Astrocyte (in vitro differentiated cells and primary cell): Measurements from ENCODE around the gene CLIP3. TPM values are rescaled to one million over a fixed set of nuclear protein-coding genes. Genes with fewer than 3 reads are reported as not detected.

ENCODE experiments used
- DNase-seq: peaks from one replicate; pipeline ENCODE4 v3.0.0-alpha.2; 2010; ENCODE audit warnings: low read depth
- FAIRE-seq: peaks from 2 replicates; lab custom pipeline; 2011; peaks lifted over from hg19 to GRCh38; lab: Jason Lieb, UNC
- H2AFZ ChIP-seq: 2 replicates; pipeline ENCODE4 v1.6.0; 2012; ENCODE audit warnings: low read depth, low read length, inconsistent platforms
- H3K27ac ChIP-seq: 2 replicates; pipeline ENCODE4 v1.5.1; 2011; ENCODE audit warnings: low read depth, low read length, inconsistent platforms
- H3K27me3 ChIP-seq: 2 replicates; pipeline ENCODE4 v1.6.0; 2011; ENCODE audit warnings: low read length, inconsistent platforms; ENCODE audit not compliant: insufficient read depth
- H3K36me3 ChIP-seq: 2 replicates; pipeline ENCODE4 v1.5.1; 2011; ENCODE audit warnings: low read length, inconsistent platforms; ENCODE audit not compliant: insufficient read depth
- H3K4me1 ChIP-seq: 2 replicates; pipeline ENCODE4 v1.5.1; 2011; ENCODE audit warnings: low read length, inconsistent platforms; ENCODE audit not compliant: insufficient read depth
- H3K4me2 ChIP-seq: 2 replicates; pipeline ENCODE4 v1.6.0; 2012; ENCODE audit warnings: low read length, inconsistent platforms
- H3K4me3 ChIP-seq: 2 replicates; pipeline ENCODE4 v1.5.1; 2011; ENCODE audit warnings: low read depth, mild to moderate bottlenecking, low read length, inconsistent platforms; ENCODE audit not compliant: insufficient read depth
- H3K79me2 ChIP-seq: 2 replicates; pipeline ENCODE4 v1.6.0; 2012; ENCODE audit warnings: mild to moderate bottlenecking, low read length, inconsistent platforms; ENCODE audit not compliant: insufficient read depth
- H3K9ac ChIP-seq: 2 replicates; pipeline ENCODE4 v1.6.0; 2012; ENCODE audit warnings: mild to moderate bottlenecking, low read length, inconsistent platforms
- H3K9me3 ChIP-seq: 2 replicates; pipeline ENCODE4 v1.5.1; 2012; ENCODE audit warnings: low read depth, mild to moderate bottlenecking, low read length, inconsistent platforms; ENCODE audit not compliant: insufficient read depth
- H4K20me1 ChIP-seq: 2 replicates; pipeline ENCODE4 v1.6.0; 2012; ENCODE audit warnings: low read length, inconsistent platforms; ENCODE audit not compliant: insufficient read depth
- H3K27ac Mint-ChIP-seq: one replicate; pipeline ENCODE4 v1.8.0; 2021; ENCODE audit warnings: mild to moderate bottlenecking, mixed read lengths; ENCODE audit not compliant: unreplicated experiment
- H3K27me3 Mint-ChIP-seq: one replicate; pipeline ENCODE4 v1.8.0; 2021; ENCODE audit warnings: low read depth, mixed read lengths; ENCODE audit not compliant: unreplicated experiment
- H3K36me3 Mint-ChIP-seq: one replicate; pipeline ENCODE4 v1.8.0; 2021; ENCODE audit warnings: low read depth, mixed read lengths; ENCODE audit not compliant: unreplicated experiment
- H3K4me1 Mint-ChIP-seq: one replicate; pipeline ENCODE4 v1.8.0; 2021; ENCODE audit warnings: low read depth, mixed read lengths; ENCODE audit not compliant: unreplicated experiment
- H3K4me3 Mint-ChIP-seq: one replicate; pipeline ENCODE4 v1.8.0; 2021; ENCODE audit warnings: mild to moderate bottlenecking, moderate library complexity, mixed read lengths; ENCODE audit not compliant: unreplicated experiment
- H3K9me3 Mint-ChIP-seq: one replicate; pipeline ENCODE4 v1.8.0; 2021; ENCODE audit warnings: mild to moderate bottlenecking, mixed read lengths; ENCODE audit not compliant: unreplicated experiment
- CTCF ChIP-seq: IDR thresholded peaks from 2 replicates; pipeline ENCODE4 v1.5.1; 2011; ENCODE audit warnings: low read depth, mild to moderate bottlenecking, inconsistent platforms, low read length, moderate library complexity; ENCODE audit not compliant: insufficient read depth
- EZH2 ChIP-seq: IDR thresholded peaks from 2 replicates; pipeline ENCODE4 v1.6.1; 2012; ENCODE audit warnings: mild to moderate bottlenecking, low read length, inconsistent platforms; ENCODE audit not compliant: insufficient read depth
- total RNA-seq: library from RNA; stranded (reverse); gene quantifications from 2 replicates; pipeline ENCODE4 v1.2.1, GENCODE V29; 2021

CLIP3 gene
- total RNA-seq, 1 donor from 2014 or later, result 57.4 TPM

- Mint-ChIP-seq H3K27ac (no peak overlapping the region), H3K4me1 (no peaks in the 10 kb centered on the region), H3K27me3 (no peaks in the 10 kb centered on the region), H3K4me3 (no peak overlapping the region), H3K9me3 (no peaks in the 10 kb centered on the region), H3K36me3 (no peaks in the 10 kb centered on the region)
- TF ChIP-seq CTCF, result no peak
- no peak for TF ChIP-seq EZH2
- Histone ChIP-seq H4K20me1 (no peaks in the 10 kb centered on the region), H3K27me3 (no peaks in the 10 kb centered on the region), H3K79me2 (peaks cover 27% of the 10 kb centered on the region), H3K4me2 (no peak overlapping the region), H3K9me3 (no peaks in the 10 kb centered on the region), H3K4me1 (no peaks in the 10 kb centered on the region), H3K27ac (no peak overlapping the region), H2AFZ (no peak overlapping the region), H3K9ac (no peak overlapping the region), H3K4me3 (no peak overlapping the region), H3K36me3 (peaks cover 3% of the 10 kb centered on the region)
- FAIRE-seq, result no peak
- DNase-seq, result no peak
Observed at GRCh38 chr19:36059180-36059910, 26.7 kb upstream of the CLIP3 start.

- no peak overlapping the region for H2AFZ ChIP-seq
- H3K27me3 Mint-ChIP-seq, result no peaks in the 10 kb centered on the region
- H3K36me3 ChIP-seq, result peaks cover 3% of the 10 kb centered on the region
- H3K4me1 ChIP-seq, result peaks cover under 1% of the 10 kb centered on the region
- no peaks in the 10 kb centered on the region for H3K9me3 Mint-ChIP-seq
- DNase-seq (no peak), FAIRE-seq (no peak)
- no peaks in the 10 kb centered on the region for H3K9me3 ChIP-seq
- H3K27me3 ChIP-seq, result no peaks in the 10 kb centered on the region
- no peaks in the 10 kb centered on the region for H3K4me1 Mint-ChIP-seq
- no peak overlapping the region for H3K27ac ChIP-seq
- no peak for TF ChIP-seq CTCF
- no peak for TF ChIP-seq EZH2
- H3K27ac Mint-ChIP-seq, result no peak overlapping the region
- no peak overlapping the region for H3K4me3 ChIP-seq
- no peak overlapping the region for H3K4me2 ChIP-seq
- H3K9ac ChIP-seq, result no peak overlapping the region
- H4K20me1 ChIP-seq, result no peaks in the 10 kb centered on the region
- H3K79me2 ChIP-seq, result peaks cover 27% of the 10 kb centered on the region
- H3K4me3 Mint-ChIP-seq, result no peak overlapping the region
- no peaks in the 10 kb centered on the region for H3K36me3 Mint-ChIP-seq
Observed at GRCh38 chr19:36058481-36059179, 26.0 kb upstream of the CLIP3 start.
